Tibial nerve (tissue), 4 donors: ENCODE data around the gene AADACL4.

ENCODE experiments used
- CTCF ChIP-seq, 5 experiments: fragments of 200-600 bp in 3 of 5; fragments of 450-650 bp in 2 of 5; sonication (generic) in 3 of 5; IDR thresholded peaks; one replicate each; pipeline ENCODE4 v1.5.1; 2016 to 2019; ENCODE audit warnings: antibody characterized with exemption in 5 of 5, mild to moderate bottlenecking in 3 of 5, moderate library complexity in 2 of 5
- EP300 ChIP-seq, 2 donors: sonication (generic); formaldehyde crosslinking; IDR thresholded peaks; one replicate each; pipeline ENCODE4 v1.6.1; 2017; ENCODE audit warnings: antibody characterized with exemption in 2 of 2, mild to moderate bottlenecking in 1 of 2

DNA sequence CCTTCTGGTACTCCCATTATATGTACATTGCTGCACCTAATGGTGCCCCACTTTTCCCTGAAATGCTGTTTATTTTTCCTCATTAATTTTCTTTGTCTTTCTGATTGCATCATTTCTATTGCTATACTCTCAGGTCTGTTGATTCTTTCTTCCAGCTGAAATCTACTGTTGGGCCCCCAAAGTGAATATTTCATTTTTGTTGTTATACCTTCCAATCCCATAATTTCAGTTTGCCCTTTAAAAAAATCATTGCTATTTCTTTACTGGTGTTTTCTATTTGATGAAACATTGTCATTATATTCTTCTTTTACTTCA, 3.0 kb upstream of the AADACL4 start:
- no peak for TF ChIP-seq CTCF (IDR thresholded peaks at IDR 0.05)
- TF ChIP-seq EP300 (IDR thresholded peaks at IDR 0.05), result no peak
